Aorta (tissue), 5 donors: Measurements from ENCODE around the gene HSFY1. TPM values are rescaled to one million over a fixed set of nuclear protein-coding genes. Genes with fewer than 3 reads are reported as not detected.
"Not testable (repeated sequence)": the region's sequence is repeated elsewhere in the genome, so short reads cannot be mapped to it uniquely, and the experiment has no call there.

Experiments used
- ATAC-seq: fragments of 200-7000 bp; cut with Tn5 transposase; one replicate; pipeline ENCODE4 v1.9.1; 2022; ENCODE audit warnings: moderate library complexity; ENCODE audit not compliant: low FRiP score
- DNase-seq, 2 donors: peaks; one replicate each; pipeline ENCODE4 v3.0.0-alpha.2; 2020
- H3K27ac ChIP-seq, 2 donors: one replicate each; pipeline ENCODE4 v1.5.1; 2013; ENCODE audit warnings: low read length in 2 of 2, mild to moderate bottlenecking in 2 of 2, moderate library complexity in 2 of 2, control low read depth in 1 of 2, inconsistent platforms in 1 of 2, low read depth in 1 of 2
- H3K27me3 ChIP-seq, 2 donors: one replicate each; pipeline ENCODE4 v1.6.1; 2013; ENCODE audit warnings: control low read depth in 1 of 2, low read length in 1 of 2, mild to moderate bottlenecking in 1 of 2, moderate library complexity in 1 of 2; ENCODE audit not compliant: insufficient read depth in 2 of 2, control insufficient read depth in 1 of 2
- H3K36me3 ChIP-seq, 2 donors: one replicate each; pipeline ENCODE4 v1.6.1; 2013; ENCODE audit warnings: control low read depth in 1 of 2, low read length in 1 of 2, mild to moderate bottlenecking in 1 of 2; ENCODE audit not compliant: insufficient read depth in 2 of 2, control insufficient read depth in 1 of 2
- H3K4me1 ChIP-seq, 2 donors: one replicate each; pipeline ENCODE4 v1.6.1; 2013; ENCODE audit warnings: low read length in 2 of 2, control low read depth in 1 of 2, mild to moderate bottlenecking in 1 of 2, moderate library complexity in 1 of 2; ENCODE audit not compliant: insufficient read depth in 2 of 2, control insufficient read depth in 1 of 2
- H3K4me3 ChIP-seq, 2 donors: one replicate each; pipeline ENCODE4 v1.5.1; 2013; ENCODE audit warnings: low read length in 2 of 2, control low read depth in 1 of 2, mild to moderate bottlenecking in 1 of 2
- H3K9me3 ChIP-seq: one replicate; pipeline ENCODE4 v1.6.1; 2013; ENCODE audit warnings: mild to moderate bottlenecking, low read length; ENCODE audit not compliant: control insufficient read depth
- WGBS, 2 donors: extraction: QIAGEN DNeasy Blood & Tissue Kit; methylation state at CpG; one replicate each; pipeline ENCODE4 v1.1.7; 2013; 5-methylcytosine and 5-hydroxymethylcytosine counted together
- intact Hi-C, 2 donors: fragments of 100-400 bp; cut with DNase I; formaldehyde crosslinking; loops; one replicate each; pipeline versions ENCODE4 v1.14.2 to v1.15.0; 2022
- long read RNA-seq, 2 donors: library from polyadenylated mRNA; unstranded; transcript quantifications; one replicate each; pipeline ENCODE4 v2.0.0, GENCODE V29; 2020 to 2021
- polyA plus RNA-seq, 2 donors: library from polyadenylated mRNA; stranded (reverse); fragments of 200-250 nt; gene quantifications; one replicate each; pipeline ENCODE4 v1.2.3, GENCODE V29; 2013
- total RNA-seq, 2 donors: library from RNA; stranded (reverse); fragmentation: NEBNext Ultra II Directional; extraction: Animal tissue kit (Norgen Biotek cat#: 25700); gene quantifications; one replicate each; pipeline ENCODE4 v1.2.1, GENCODE V29; 2021
- donor health status: healthy with polysubstance abuse.
- donor health status: Bipolar disorder and iron deficiency.
- donor health status: DM: no; HTN: no; CAD: no.
- donor health status: DM: no; HTN: no; CAD: no.
- donor health status: DM: yes; HTN: yes; CAD: no.

HSFY1 gene, protein sequence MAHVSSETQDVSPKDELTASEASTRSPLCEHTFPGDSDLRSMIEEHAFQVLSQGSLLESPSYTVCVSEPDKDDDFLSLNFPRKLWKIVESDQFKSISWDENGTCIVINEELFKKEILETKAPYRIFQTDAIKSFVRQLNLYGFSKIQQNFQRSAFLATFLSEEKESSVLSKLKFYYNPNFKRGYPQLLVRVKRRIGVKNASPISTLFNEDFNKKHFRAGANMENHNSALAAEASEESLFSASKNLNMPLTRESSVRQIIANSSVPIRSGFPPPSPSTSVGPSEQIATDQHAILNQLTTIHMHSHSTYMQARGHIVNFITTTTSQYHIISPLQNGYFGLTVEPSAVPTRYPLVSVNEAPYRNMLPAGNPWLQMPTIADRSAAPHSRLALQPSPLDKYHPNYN
- total RNA-seq (not detected), polyA plus RNA-seq (not detected)
- long read RNA-seq, donor 1 = 0 reads
- long read RNA-seq, donor 2 = 0 reads

DNA sequence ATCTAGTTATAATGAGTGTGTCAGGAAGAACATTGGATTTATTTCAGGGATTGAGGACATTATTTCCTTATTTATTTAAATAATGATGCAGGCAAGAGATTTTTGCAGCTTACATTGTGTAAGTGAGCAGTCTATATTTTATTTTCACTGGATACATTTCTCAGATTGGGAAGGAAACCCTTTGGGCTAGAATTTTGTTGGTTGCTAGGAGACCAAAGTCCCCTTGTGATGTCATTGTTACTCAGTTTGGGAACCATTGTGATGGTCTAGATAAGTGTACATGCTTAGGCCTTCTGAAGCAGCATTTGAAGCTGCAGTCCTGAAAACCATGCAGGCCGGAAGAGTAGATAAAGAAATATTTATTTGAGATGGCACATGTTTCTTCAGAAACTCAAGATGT lies at the start of gene HSFY1:
Gene HSFY1, plus strand, starts transcription at position 301 of the 400 bp plus-strand sequence. Its CDS starts 68 bp downstream, at position 369.
- ATAC-seq, H3K9me3 ChIP-seq, H3K4me3 ChIP-seq, H3K27me3 ChIP-seq, H3K27ac ChIP-seq, H3K4me1 ChIP-seq, intact Hi-C loops, H3K36me3 ChIP-seq, DNase-seq: not testable (repeated sequence)
- no CpG with 5 or more reads among the region's 1 CpG for WGBS, 2 donors

DNA sequence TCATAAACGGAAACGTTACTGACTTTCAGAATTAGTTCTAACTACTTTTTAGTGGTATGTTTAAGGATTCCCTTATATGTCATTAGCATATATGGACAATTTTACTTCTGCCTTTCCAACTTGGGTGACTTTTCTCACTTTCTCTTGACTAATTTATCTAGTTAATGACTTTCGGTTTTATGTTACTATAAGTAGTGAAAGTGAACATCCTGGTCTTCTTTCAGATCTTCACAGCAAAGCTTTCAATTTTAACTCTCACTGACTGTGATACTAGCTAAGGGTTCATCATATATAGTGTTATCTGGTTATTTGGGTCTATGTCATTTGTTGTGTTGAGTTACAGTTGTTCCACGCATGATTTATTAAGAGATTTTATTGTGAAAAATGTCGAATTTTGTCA lies 42.3 kb upstream of the HSFY1 start:
- H3K9me3 ChIP-seq, H3K36me3 ChIP-seq, H3K4me3 ChIP-seq, H3K27me3 ChIP-seq, H3K27ac ChIP-seq, DNase-seq, H3K4me1 ChIP-seq, intact Hi-C loops, ATAC-seq: not testable (repeated sequence)
- WGBS, 2 donors = no CpG with 5 or more reads among the region's 5 CpGs

DNA sequence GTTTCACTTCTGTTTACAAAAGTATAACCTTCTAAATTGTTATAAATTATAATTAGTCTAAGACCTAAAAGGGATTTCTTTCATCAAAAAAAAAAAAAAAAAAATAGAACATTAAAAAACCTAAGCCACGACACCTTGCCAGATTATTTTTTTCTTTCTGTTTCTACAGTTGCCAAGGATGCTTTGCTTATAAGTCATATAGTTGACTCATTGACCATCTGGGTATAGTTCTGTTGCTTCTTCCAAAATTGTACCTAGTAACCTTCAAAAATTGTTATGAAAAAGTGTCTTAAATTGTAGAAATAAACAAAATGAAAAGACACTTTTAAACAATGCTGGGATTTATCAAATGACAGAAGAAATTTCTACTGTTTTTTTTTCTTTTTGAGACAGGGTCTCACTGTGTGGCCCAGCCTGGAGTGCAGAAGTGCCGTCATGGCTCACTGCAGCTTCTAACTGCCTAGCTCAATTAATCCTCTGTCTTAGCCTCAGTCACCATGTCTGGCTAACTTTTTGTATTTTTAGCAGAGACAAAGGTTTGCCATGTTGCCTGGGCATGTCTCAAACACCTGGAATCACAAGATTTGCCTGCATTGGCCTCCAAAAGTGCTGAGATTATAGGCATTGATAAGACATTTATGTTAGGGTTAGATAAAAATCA lies 15.4 kb upstream of the HSFY1 start:
- not testable (repeated sequence) for ATAC-seq, DNase-seq

DNA sequence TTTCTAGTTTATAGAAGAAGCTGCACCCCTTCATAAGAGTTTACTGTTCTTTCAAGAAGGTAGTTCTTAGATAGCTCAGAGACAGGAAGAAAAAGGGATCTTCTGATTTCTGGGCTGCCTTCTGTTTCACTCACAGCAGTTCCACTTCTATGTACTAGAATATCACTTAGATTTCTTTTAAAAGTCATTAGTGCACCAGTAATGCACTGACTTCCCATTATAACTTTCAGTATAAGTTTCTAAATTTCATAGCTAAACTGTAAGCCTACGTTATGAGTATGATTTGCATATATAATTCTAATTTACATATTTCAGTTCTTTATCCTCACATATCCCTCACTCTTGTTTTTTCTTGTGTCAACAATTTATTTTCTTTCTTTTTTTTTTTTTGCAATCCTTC lies 7.6 kb upstream of the HSFY1 start:
- DNase-seq, H3K27ac ChIP-seq, intact Hi-C loops, H3K4me1 ChIP-seq, ATAC-seq, H3K4me3 ChIP-seq, H3K27me3 ChIP-seq, H3K36me3 ChIP-seq, H3K9me3 ChIP-seq: not testable (repeated sequence)
- WGBS, 2 donors = no CpG with 5 or more reads among the region's 1 CpG

More for the DNA sequence above, 15.4 kb upstream of the HSFY1 start:
- H3K27me3 ChIP-seq, H3K27ac ChIP-seq, H3K4me1 ChIP-seq, H3K4me3 ChIP-seq, intact Hi-C loops, H3K9me3 ChIP-seq, H3K36me3 ChIP-seq: not testable (repeated sequence)
- WGBS, 2 donors = no CpG with 5 or more reads among the region's 2 CpGs

DNA sequence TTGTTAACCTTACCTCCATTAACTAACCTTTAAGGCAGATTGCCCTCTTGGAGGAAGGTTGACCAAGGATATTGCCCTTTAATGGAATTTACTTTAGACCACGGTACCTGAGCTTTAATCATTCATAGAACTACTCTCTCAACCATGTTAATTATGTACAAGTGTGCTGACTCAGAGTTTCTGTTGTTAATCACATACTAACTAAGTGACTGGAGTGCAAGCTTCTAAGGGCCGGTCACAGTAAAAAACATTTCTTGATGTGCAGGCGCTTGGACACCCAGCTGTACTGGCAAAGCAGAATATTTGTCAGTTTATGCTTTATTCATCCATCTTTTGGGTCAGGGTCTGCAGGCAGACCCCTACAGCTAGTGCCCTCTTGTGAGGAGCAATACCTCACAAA lies 6.6 kb downstream of the HSFY1 start:
- WGBS, 2 donors = no CpG with 5 or more reads among the region's 3 CpGs
- H3K27me3 ChIP-seq, H3K9me3 ChIP-seq, H3K4me1 ChIP-seq, H3K27ac ChIP-seq, H3K4me3 ChIP-seq, DNase-seq, ATAC-seq, intact Hi-C loops, H3K36me3 ChIP-seq: not testable (repeated sequence)

DNA sequence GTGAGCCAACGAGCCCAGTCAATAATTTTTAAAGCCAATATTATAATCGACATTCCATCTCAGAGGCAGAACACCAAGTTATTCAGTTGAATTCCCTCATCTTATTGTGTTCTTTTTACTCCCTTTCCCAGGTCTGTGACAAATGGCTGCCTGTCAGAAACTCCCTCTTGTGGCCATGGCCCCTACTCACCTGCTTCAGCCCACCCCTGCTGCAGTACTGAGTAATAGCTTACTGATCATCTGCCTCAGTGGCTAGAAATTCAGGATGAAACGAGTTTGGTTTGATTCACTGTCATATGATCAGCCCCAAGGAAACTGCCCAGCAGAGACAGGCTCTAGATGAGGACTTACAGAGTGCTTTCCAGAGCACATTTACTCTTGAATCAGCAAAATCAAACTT lies 19.4 kb downstream of the HSFY1 start:
- ATAC-seq, intact Hi-C loops, H3K4me1 ChIP-seq, DNase-seq, H3K27ac ChIP-seq, H3K4me3 ChIP-seq, H3K27me3 ChIP-seq, H3K9me3 ChIP-seq, H3K36me3 ChIP-seq: not testable (repeated sequence)
- WGBS, 2 donors = no CpG with 5 or more reads among the region's 3 CpGs

Other genes starting within 250 kb of the HSFY1 start
- not detected for gene HSFY2, start 227.0 kb downstream of the HSFY1 start, total RNA-seq
- not detected for gene HSFY2, start 227.0 kb downstream of the HSFY1 start, polyA plus RNA-seq